ENCODE measurements around the gene CYP4B1. TPM values are rescaled to one million over a fixed set of nuclear protein-coding genes. Genes with fewer than 3 reads are reported as not detected.
"Not testable (repeated sequence)": the region's sequence is repeated elsewhere in the genome, so short reads cannot be mapped to it uniquely, and the experiment has no call there.

The CYP4B1 gene
- total and polyA plus RNA-seq, 2 donors = 1.1 to 26.5 TPM

- no peaks in the 10 kb centered on the region for H3K4me1 ChIP-seq (ENCODE audit: control insufficient read depth in 2 of 2, insufficient read depth in 2 of 2, low read length in 2 of 2)
- no peaks in the 10 kb centered on the region for H3K27me3 ChIP-seq (ENCODE audit: control insufficient read depth in 2 of 2, insufficient read depth in 1 of 2, low read length in 1 of 2)
- DNase-seq (ENCODE audit: low read depth in 6 of 9, low spot score in 9 of 9) = no peak
- whole genome bisulfite sequencing = 94% methylated on average over 1 of the region's 1 CpG
- H3K9me3 ChIP-seq (ENCODE audit: control insufficient read depth in 2 of 2, insufficient read depth in 1 of 2, low read length in 1 of 2) = no peaks in the 10 kb centered on the region
- no peak overlapping the region for H3K27ac ChIP-seq (ENCODE audit: low read depth in 1 of 2, low read length in 1 of 2)
- H3K4me3 ChIP-seq (ENCODE audit: low read length in 2 of 2) = no peak overlapping the region
- no peaks in the 10 kb centered on the region for H3K36me3 ChIP-seq (ENCODE audit: control insufficient read depth in 2 of 2, insufficient read depth in 2 of 2, low read length in 1 of 2)
Measured at GRCh38 chr1:46784666-46785065, 14.2 kb upstream of the CYP4B1 start.

GRCh38 chr1:46788634-46789033 is 10.2 kb upstream of the CYP4B1 start:
- not testable (repeated sequence) for H3K27ac ChIP-seq (ENCODE audit: low read depth in 1 of 2, low read length in 1 of 2); H3K4me1 ChIP-seq (ENCODE audit: control insufficient read depth in 2 of 2, insufficient read depth in 2 of 2, low read length in 2 of 2); H3K9me3 ChIP-seq (ENCODE audit: control insufficient read depth in 2 of 2, insufficient read depth in 1 of 2, low read length in 1 of 2); H3K4me3 ChIP-seq (ENCODE audit: low read length in 2 of 2); H3K36me3 ChIP-seq (ENCODE audit: control insufficient read depth in 2 of 2, insufficient read depth in 2 of 2, low read length in 1 of 2); DNase-seq (ENCODE audit: low read depth in 6 of 9, low spot score in 9 of 9); H3K27me3 ChIP-seq (ENCODE audit: control insufficient read depth in 2 of 2, insufficient read depth in 1 of 2, low read length in 1 of 2)
- 72% methylated on average over 4 of the region's 4 CpGs for WGBS

GRCh38 chr1:46790446-46791101 is 8.3 kb upstream of the CYP4B1 start:
- WGBS = 69% methylated on average over 1 of the region's 1 CpG
- DNase-seq (ENCODE audit: low read depth in 6 of 9, low spot score in 9 of 9) = no peak
- no peaks in the 10 kb centered on the region for H3K9me3 ChIP-seq (ENCODE audit: control insufficient read depth in 2 of 2, insufficient read depth in 1 of 2, low read length in 1 of 2)
- H3K27me3 ChIP-seq (ENCODE audit: control insufficient read depth in 2 of 2, insufficient read depth in 1 of 2, low read length in 1 of 2) = no peaks in the 10 kb centered on the region
- H3K27ac ChIP-seq (ENCODE audit: low read depth in 1 of 2, low read length in 1 of 2) = no peak overlapping the region
- no peak overlapping the region for H3K4me3 ChIP-seq (ENCODE audit: low read length in 2 of 2)
- no peaks in the 10 kb centered on the region for H3K36me3 ChIP-seq (ENCODE audit: control insufficient read depth in 2 of 2, insufficient read depth in 2 of 2, low read length in 1 of 2)
- no peaks in the 10 kb centered on the region for H3K4me1 ChIP-seq (ENCODE audit: control insufficient read depth in 2 of 2, insufficient read depth in 2 of 2, low read length in 2 of 2)

- WGBS = 97% methylated on average over 3 of the region's 3 CpGs
- H3K27ac ChIP-seq (ENCODE audit: low read depth in 1 of 2, low read length in 1 of 2) = no peak overlapping the region
- H3K9me3 ChIP-seq (ENCODE audit: control insufficient read depth in 2 of 2, insufficient read depth in 1 of 2, low read length in 1 of 2) = no peaks in the 10 kb centered on the region
- no peaks in the 10 kb centered on the region for H3K27me3 ChIP-seq (ENCODE audit: control insufficient read depth in 2 of 2, insufficient read depth in 1 of 2, low read length in 1 of 2)
- no peak overlapping the region for H3K4me3 ChIP-seq (ENCODE audit: low read length in 2 of 2)
- no peaks in the 10 kb centered on the region for H3K36me3 ChIP-seq (ENCODE audit: control insufficient read depth in 2 of 2, insufficient read depth in 2 of 2, low read length in 1 of 2)
- no peaks in the 10 kb centered on the region for H3K4me1 ChIP-seq (ENCODE audit: control insufficient read depth in 2 of 2, insufficient read depth in 2 of 2, low read length in 2 of 2)
- no peak for DNase-seq (ENCODE audit: low read depth in 6 of 9, low spot score in 9 of 9)
Measured at GRCh38 chr1:46793126-46793525, 5.7 kb upstream of the CYP4B1 start.

- H3K27ac ChIP-seq (ENCODE audit: low read depth in 1 of 2, low read length in 1 of 2) = no peak overlapping the region
- H3K9me3 ChIP-seq (ENCODE audit: control insufficient read depth in 2 of 2, insufficient read depth in 1 of 2, low read length in 1 of 2) = no peaks in the 10 kb centered on the region
- H3K36me3 ChIP-seq (ENCODE audit: control insufficient read depth in 2 of 2, insufficient read depth in 2 of 2, low read length in 1 of 2) = no peaks in the 10 kb centered on the region
- no peaks in the 10 kb centered on the region for H3K4me1 ChIP-seq (ENCODE audit: control insufficient read depth in 2 of 2, insufficient read depth in 2 of 2, low read length in 2 of 2)
- H3K4me3 ChIP-seq (ENCODE audit: low read length in 2 of 2) = no peak overlapping the region
- H3K27me3 ChIP-seq (ENCODE audit: control insufficient read depth in 2 of 2, insufficient read depth in 1 of 2, low read length in 1 of 2) = no peaks in the 10 kb centered on the region
- no peak for DNase-seq (ENCODE audit: low read depth in 6 of 9, low spot score in 9 of 9)
- WGBS = 96% methylated on average over 1 of the region's 1 CpG
Measured at GRCh38 chr1:46797696-46798470, 963 bp upstream of the CYP4B1 start.

GRCh38 chr1:46800742-46801141 is 1.9 kb downstream of the CYP4B1 start:
- DNase-seq (ENCODE audit: low read depth in 6 of 9, low spot score in 9 of 9) = no peak
- WGBS = 73% methylated on average over 4 of the region's 4 CpGs
- H3K4me3 ChIP-seq (ENCODE audit: low read length in 2 of 2) = no peak overlapping the region
- no peak overlapping the region for H3K27ac ChIP-seq (ENCODE audit: low read depth in 1 of 2, low read length in 1 of 2)
- no peaks in the 10 kb centered on the region for H3K9me3 ChIP-seq (ENCODE audit: control insufficient read depth in 2 of 2, insufficient read depth in 1 of 2, low read length in 1 of 2)
- no peaks in the 10 kb centered on the region for H3K36me3 ChIP-seq (ENCODE audit: control insufficient read depth in 2 of 2, insufficient read depth in 2 of 2, low read length in 1 of 2)
- H3K4me1 ChIP-seq (ENCODE audit: control insufficient read depth in 2 of 2, insufficient read depth in 2 of 2, low read length in 2 of 2) = no peaks in the 10 kb centered on the region
- H3K27me3 ChIP-seq (ENCODE audit: control insufficient read depth in 2 of 2, insufficient read depth in 1 of 2, low read length in 1 of 2) = no peaks in the 10 kb centered on the region

- H3K9me3 ChIP-seq (ENCODE audit: control insufficient read depth in 2 of 2, insufficient read depth in 1 of 2, low read length in 1 of 2) = no peaks in the 10 kb centered on the region
- H3K36me3 ChIP-seq (ENCODE audit: control insufficient read depth in 2 of 2, insufficient read depth in 2 of 2, low read length in 1 of 2) = no peaks in the 10 kb centered on the region
- H3K4me3 ChIP-seq (ENCODE audit: low read length in 2 of 2) = no peak overlapping the region
- no peaks in the 10 kb centered on the region for H3K27me3 ChIP-seq (ENCODE audit: control insufficient read depth in 2 of 2, insufficient read depth in 1 of 2, low read length in 1 of 2)
- WGBS = 91% methylated on average over 5 of the region's 5 CpGs
- no peaks in the 10 kb centered on the region for H3K4me1 ChIP-seq (ENCODE audit: control insufficient read depth in 2 of 2, insufficient read depth in 2 of 2, low read length in 2 of 2)
- no peak for DNase-seq (ENCODE audit: low read depth in 6 of 9, low spot score in 9 of 9)
- no peak overlapping the region for H3K27ac ChIP-seq (ENCODE audit: low read depth in 1 of 2, low read length in 1 of 2)
Measured at GRCh38 chr1:46801323-46802055, 2.6 kb downstream of the CYP4B1 start.

- Histone ChIP-seq H3K9me3 (ENCODE audit: control insufficient read depth in 2 of 2, insufficient read depth in 1 of 2, low read length in 1 of 2) (no peaks in the 10 kb centered on the region), H3K36me3 (ENCODE audit: control insufficient read depth in 2 of 2, insufficient read depth in 2 of 2, low read length in 1 of 2) (no peaks in the 10 kb centered on the region), H3K27ac (ENCODE audit: low read depth in 1 of 2, low read length in 1 of 2) (no peak overlapping the region), H3K4me1 (ENCODE audit: control insufficient read depth in 2 of 2, insufficient read depth in 2 of 2, low read length in 2 of 2) (no peaks in the 10 kb centered on the region), H3K4me3 (ENCODE audit: low read length in 2 of 2) (no peak overlapping the region), H3K27me3 (ENCODE audit: control insufficient read depth in 2 of 2, insufficient read depth in 1 of 2, low read length in 1 of 2) (no peaks in the 10 kb centered on the region)
- DNase-seq (ENCODE audit: low read depth in 6 of 9, low spot score in 9 of 9) = no peak
- 48% methylated on average over 1 of the region's 1 CpG for WGBS
Measured at GRCh38 chr1:46802081-46802480, 3.2 kb downstream of the CYP4B1 start.

- no peak for DNase-seq (ENCODE audit: low read depth in 6 of 9, low spot score in 9 of 9)
- 94% methylated on average over 6 of the region's 6 CpGs for WGBS
- no peak overlapping the region for H3K4me3 ChIP-seq (ENCODE audit: low read length in 2 of 2)
- no peak overlapping the region for H3K27ac ChIP-seq (ENCODE audit: low read depth in 1 of 2, low read length in 1 of 2)
- H3K36me3 ChIP-seq (ENCODE audit: control insufficient read depth in 2 of 2, insufficient read depth in 2 of 2, low read length in 1 of 2) = no peaks in the 10 kb centered on the region
- H3K27me3 ChIP-seq (ENCODE audit: control insufficient read depth in 2 of 2, insufficient read depth in 1 of 2, low read length in 1 of 2) = no peaks in the 10 kb centered on the region
- H3K4me1 ChIP-seq (ENCODE audit: control insufficient read depth in 2 of 2, insufficient read depth in 2 of 2, low read length in 2 of 2) = no peaks in the 10 kb centered on the region
- H3K9me3 ChIP-seq (ENCODE audit: control insufficient read depth in 2 of 2, insufficient read depth in 1 of 2, low read length in 1 of 2) = no peaks in the 10 kb centered on the region
Measured at GRCh38 chr1:46802901-46803574, 4.2 kb downstream of the CYP4B1 start.

Measured in thymus (tissue), 11 donors.